Peyer's patch (tissue), 4 donors: ENCODE data around the gene OSBPL5.

ENCODE experiments used
- CTCF ChIP-seq, 6 experiments: fragments of 450-650 bp in 4 of 6; fragments of 200-600 bp in 2 of 6; sonication (generic) in 1 of 6; IDR thresholded peaks; one replicate each; pipeline ENCODE4 v1.5.1; 2017 to 2019; ENCODE audit warnings: antibody characterized with exemption in 6 of 6, mild to moderate bottlenecking in 3 of 6, moderate library complexity in 1 of 6
- POLR2A ChIP-seq, 2 donors: fragments of 450-650 bp; IDR thresholded peaks; one replicate each; pipeline ENCODE4 v1.5.1; 2017; ENCODE audit warnings: antibody characterized with exemption in 2 of 2, mild to moderate bottlenecking in 2 of 2, moderate library complexity in 2 of 2

DNA sequence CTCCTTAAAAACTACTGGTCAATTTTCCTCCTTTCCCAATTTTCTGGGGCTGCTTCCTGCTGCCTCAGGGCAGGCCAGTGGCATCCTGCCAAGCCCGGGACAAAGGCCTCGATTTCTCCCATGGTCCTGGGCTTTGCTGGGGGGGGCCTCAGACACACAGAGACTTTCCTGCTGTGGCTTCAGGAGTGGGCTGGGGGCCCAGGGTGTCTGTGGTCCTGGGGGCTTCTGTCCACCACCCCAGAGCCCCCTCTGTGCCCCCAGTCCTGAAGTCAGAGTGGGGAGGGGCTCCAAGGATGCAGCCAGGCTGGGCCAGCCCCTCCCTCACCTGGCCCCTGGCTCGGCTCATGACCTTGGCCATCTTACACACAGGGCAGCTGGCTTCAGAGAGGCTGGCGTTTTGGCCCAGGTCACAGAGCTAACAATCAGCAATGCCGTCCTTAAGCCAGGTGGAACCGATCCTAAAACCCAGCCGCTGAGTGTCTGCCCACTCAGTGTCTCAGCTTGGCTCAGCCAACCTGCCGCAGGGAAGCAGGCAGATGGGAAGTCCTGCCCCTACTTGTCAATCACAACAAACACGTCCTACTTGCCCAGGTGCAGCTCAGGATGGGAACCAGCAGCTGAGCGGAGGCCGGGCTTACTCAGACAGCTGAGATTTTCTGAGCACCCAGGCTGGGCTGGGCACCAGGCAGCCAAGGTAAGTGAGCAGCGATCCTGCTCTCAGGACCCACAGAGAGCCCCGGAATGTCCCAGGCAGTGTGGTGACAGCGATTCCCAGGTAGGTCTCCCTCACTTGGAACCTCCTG, 34.6 kb downstream of the OSBPL5 start:
- TF ChIP-seq CTCF (IDR thresholded peaks at IDR 0.05) (no peak), POLR2A (IDR thresholded peaks at IDR 0.05) (no peak)
